Adrenal gland (tissue), 5 donors: ENCODE measurements around the gene ARHGAP6.

Experiments used
- POLR2A ChIP-seq, 2 donors: fragments of 450-650 bp; IDR thresholded peaks; one replicate each; pipeline ENCODE4 v1.6.1; 2017; ENCODE audit warnings: antibody characterized with exemption in 2 of 2, mild to moderate bottlenecking in 2 of 2, moderate library complexity in 1 of 2
- TF ChIP-seq, protein P1 (sequence below), 6 experiments: fragments of 450-650 bp in 4 of 6; fragments of 200-600 bp in 2 of 6; sonication (generic) in 1 of 6; IDR thresholded peaks; 1 replicate in 5 of 6; 2 replicates in 1 of 6; pipeline versions ENCODE4 v1.5.1 to v1.8.0; 2016 to 2021; ENCODE audit warnings: antibody characterized with exemption in 6 of 6, mild to moderate bottlenecking in 2 of 6, moderate library complexity in 1 of 6
- donor health status: DM: no; HTN: no; CAD: no.

DNA sequence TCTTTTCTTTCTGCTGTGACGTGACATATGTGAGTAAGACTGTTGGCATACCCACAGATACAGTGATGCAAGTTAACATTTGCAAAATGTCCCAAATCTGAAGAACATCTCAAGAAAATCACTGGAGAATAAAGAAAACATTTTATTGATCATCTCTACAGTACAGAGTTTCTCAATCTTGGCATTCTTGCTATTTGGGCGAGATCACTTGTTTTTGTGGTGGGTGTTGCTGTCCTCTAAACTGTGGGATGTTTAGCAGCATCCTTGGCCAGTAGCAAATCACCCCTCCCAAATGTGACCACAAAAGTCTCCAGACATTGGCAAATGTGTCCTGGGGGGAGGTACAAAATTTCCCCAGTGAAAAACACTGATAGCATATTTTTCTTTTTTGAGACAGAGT lies 343.7 kb downstream of the ARHGAP6 start:
- TF ChIP-seq, protein P1, sequence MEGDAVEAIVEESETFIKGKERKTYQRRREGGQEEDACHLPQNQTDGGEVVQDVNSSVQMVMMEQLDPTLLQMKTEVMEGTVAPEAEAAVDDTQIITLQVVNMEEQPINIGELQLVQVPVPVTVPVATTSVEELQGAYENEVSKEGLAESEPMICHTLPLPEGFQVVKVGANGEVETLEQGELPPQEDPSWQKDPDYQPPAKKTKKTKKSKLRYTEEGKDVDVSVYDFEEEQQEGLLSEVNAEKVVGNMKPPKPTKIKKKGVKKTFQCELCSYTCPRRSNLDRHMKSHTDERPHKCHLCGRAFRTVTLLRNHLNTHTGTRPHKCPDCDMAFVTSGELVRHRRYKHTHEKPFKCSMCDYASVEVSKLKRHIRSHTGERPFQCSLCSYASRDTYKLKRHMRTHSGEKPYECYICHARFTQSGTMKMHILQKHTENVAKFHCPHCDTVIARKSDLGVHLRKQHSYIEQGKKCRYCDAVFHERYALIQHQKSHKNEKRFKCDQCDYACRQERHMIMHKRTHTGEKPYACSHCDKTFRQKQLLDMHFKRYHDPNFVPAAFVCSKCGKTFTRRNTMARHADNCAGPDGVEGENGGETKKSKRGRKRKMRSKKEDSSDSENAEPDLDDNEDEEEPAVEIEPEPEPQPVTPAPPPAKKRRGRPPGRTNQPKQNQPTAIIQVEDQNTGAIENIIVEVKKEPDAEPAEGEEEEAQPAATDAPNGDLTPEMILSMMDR (IDR thresholded peaks at IDR 0.05), result no peak
- TF ChIP-seq POLR2A (IDR thresholded peaks at IDR 0.05), result no peak
